KBM-7 (cell line): ENCODE measurements around the gene EFHC1.

Experiments
- DNase-seq: peaks from one replicate; pipeline ENCODE4 v3.0.0-alpha.2; 2015
- in situ Hi-C: fragments of 300-500 bp; cut with MboI; formaldehyde crosslinking; loops from 2 replicates; pipeline ENCODE4 v1.14.3; 2020; ENCODE audit warnings: low sequenced_read_pairs, low pct_unique_long_range_greater_than_20kb, mixed read lengths

EFHC1 gene

DNA sequence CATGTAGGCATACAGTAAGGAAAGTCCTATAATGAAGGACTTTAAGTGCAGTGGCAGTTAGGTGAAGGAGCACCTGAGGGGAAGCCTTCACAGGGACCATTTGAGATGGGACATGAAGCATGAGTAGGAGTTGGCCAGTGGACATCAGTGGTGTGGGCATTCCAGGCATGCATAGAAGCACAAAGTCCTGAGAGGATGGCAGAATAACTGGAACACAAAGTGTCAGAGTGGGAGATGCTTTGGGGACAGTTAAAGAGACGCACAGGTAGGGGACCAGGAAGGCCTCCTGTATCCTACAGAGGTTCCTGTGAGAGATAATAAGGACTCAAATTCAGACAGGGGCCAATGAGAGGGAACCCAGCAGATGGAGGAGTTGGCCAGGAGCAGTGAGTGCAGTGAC, 26.4 kb upstream of the EFHC1 start:
- in situ Hi-C loops, result loop anchor here (25.0 kb wide), 1 partner anchor 106 kb away; the partner anchor contains the start of gene MCM3
- DNase-seq, result no peak

DNA sequence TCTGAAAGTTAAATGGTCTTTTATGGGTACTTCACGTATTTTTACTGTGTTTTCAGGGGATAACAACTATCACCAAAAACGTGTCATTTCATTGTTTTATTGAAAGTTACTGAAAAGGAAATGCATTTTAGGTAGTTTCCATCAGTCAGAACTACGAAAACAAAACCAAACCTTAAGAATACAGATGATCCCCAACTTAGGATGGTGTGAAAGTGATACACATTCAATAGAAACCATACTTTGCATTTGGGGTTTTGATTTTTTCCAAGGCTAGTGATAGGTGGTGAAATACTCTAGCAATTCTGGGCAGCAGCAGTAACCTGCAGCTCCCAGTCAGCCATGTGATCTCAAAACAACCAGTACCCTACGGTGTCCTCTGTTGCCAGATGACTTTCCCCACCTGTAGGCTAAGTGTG, 25.9 kb upstream of the EFHC1 start:
- DNase-seq, result no peak
- in situ Hi-C loops, result loop anchor here (25.0 kb wide), 1 partner anchor 107 kb away; the partner anchor contains the start of gene MCM3

DNA sequence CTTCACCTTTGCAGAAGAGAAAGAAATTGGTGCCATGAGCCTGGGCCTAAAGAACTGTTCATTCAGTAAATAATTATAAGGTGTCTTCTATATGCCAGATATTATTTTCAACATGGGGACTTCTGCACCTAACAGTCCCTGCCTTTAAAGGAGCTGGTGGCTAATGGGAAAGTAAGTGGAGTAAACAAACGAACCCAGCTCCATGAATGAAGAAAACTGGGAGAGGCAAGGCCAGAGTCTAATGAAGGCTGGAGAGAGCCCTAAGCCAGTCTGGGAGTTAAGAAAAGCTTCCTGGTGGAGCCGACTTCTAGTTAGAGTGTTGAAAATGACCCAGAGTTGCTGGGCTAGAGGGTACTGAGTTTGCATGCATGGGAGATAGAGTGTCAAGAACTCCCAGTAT, 24.2 kb upstream of the EFHC1 start:
- in situ Hi-C loops, result loop anchor here (25.0 kb wide), 1 partner anchor 109 kb away; the partner anchor contains the start of gene MCM3
- DNase-seq, result no peak

DNA sequence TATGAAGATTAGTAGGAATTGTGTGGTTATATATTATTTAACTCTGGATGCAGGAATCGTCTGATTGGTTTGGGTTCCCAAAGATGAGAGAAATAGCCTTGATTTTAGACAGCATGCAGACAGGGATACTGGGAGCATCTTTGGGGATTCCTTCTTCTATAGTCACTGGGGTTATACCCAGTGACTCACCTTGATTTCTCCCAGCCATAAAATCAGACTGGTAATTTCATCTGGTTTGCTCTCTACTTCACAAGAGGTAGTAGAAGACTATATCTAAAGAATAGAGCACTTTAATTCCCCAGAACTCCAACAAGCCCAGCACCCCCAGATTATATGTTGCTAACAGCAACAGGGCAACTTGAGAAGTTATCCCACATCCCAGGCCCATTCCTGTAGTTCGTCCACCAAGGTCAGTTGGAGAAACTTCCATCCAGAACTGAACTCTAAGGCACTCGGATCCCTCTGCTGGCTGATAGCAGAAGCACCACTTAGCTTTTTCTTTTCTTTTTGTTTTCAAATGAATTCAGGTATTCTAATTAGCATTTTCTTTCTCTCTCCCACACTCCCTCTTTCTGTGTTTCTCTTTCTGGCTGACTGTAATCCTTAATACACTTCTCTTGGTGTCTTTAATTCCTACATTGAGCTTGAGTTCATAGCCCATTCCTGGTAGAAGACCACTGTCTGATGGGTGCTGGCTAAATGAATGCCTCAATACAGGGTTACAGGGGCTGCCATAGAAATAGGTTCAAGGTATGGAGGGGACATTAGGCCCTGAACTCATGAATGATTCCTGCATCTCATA, 20.4 kb upstream of the EFHC1 start:
- in situ Hi-C loops, result loop anchor here (25.0 kb wide), 1 partner anchor 112 kb away; the partner anchor contains the start of gene MCM3
- DNase-seq, result peak; percentile 55

DNA sequence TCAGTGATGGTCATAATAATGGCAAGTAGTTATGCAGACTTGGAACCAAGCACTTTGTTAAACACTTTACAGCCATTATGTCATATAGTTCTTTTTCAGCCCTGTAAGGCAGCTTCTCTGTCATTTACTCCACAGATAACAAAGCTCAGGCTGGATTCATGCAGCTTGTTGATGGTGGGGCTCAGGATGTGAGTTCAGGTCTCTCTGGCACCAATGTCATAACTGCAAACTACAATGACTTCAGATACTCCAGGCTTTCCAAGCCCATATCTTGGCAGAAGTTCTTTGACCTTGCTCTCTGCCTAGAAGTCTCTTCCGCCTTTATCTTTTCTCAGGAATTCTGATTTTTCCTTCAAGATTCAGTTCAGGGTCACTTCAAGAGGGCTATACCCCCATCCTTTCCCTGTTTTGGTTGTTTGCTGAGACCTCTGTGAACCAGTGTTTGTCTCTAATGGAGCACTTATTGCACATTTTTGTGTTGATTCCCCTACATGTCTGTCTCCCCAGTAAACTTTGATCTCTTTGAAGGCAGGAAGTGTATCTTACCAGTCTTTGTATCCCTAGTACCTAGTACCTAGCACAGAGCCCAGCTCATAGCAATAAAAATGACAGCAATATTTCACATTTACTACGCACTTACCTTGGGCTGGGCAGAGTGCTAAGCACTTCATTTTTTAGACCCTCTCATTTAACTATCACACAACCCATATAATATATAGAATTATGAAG, 19.7 kb upstream of the EFHC1 start:
- in situ Hi-C loops, result no loop called here
- DNase-seq, result no peak

DNA sequence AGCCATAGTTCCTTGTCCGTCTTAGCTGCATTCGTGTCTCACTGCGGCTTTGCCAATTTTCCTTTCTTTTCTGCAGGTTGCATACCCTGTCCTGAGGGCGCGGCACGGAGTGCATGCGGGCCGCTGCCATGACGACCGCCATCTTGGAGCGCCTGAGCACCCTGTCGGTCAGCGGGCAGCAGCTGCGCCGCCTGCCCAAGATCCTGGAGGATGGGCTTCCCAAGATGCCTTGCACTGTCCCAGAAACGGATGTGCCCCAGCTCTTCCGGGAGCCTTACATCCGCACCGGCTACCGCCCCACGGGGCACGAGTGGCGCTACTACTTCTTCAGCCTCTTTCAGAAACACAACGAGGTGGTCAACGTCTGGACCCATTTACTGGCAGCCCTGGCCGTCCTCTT, 17.1 kb upstream of the EFHC1 start:
- DNase-seq, result no peak
- in situ Hi-C loops, result no loop called here

DNA sequence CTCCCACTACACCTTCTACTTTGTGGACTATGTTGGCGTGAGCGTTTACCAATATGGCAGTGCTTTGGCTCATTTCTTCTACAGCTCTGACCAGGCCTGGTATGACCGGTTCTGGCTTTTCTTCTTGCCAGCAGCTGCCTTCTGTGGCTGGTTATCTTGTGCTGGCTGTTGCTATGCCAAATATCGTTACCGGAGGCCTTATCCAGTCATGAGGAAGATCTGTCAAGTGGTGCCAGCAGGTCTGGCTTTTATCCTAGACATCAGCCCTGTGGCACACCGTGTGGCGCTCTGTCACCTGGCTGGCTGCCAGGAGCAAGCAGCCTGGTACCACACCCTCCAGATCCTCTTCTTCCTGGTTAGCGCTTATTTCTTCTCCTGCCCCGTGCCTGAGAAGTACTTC, 16.5 kb upstream of the EFHC1 start:
- in situ Hi-C loops, result no loop called here

DNA sequence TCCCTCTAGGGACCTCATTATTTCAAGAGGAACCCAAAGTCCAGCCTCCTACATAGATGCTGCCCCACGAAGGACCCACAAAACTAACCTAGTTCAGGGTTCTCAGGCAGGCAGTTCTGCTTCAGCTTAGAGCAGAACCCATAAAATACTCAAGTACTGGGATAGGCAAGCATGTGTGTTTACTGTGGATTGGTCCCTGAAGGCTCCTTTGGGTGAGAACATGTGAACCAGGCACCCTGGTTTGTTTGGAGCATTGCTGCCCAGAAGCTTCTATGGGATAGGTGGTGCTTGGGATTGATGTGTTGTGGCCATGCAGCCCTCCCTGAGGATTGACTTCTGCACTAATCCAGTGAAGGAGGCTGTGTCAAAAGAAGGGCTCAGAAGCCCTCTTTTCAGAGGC, 14.9 kb upstream of the EFHC1 start:
- in situ Hi-C loops, result no loop called here
- no peak for DNase-seq

More for the DNA sequence above, 16.5 kb upstream of the EFHC1 start:
- DNase-seq, result no peak

DNA sequence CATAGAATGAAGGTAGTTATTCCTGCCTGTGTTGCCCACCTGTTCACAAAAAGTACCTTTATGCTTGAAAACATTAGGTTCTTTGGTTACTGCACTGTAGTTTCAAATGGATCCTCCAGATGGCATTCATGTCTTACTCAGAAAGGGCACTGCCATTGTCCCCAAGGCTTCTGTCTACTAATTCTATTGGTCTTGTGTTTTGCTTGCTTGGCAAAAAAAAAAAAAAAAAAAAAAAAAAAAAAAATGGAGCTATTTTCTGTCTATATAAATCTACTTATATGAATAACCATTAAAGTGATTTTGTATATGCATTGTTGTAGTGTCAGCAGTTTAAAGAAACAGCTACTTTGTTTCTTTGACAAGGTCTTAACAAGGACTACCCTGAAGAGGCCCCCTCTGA, 12.7 kb upstream of the EFHC1 start:
- peak; percentile 54 for DNase-seq
- in situ Hi-C loops, result no loop called here

DNA sequence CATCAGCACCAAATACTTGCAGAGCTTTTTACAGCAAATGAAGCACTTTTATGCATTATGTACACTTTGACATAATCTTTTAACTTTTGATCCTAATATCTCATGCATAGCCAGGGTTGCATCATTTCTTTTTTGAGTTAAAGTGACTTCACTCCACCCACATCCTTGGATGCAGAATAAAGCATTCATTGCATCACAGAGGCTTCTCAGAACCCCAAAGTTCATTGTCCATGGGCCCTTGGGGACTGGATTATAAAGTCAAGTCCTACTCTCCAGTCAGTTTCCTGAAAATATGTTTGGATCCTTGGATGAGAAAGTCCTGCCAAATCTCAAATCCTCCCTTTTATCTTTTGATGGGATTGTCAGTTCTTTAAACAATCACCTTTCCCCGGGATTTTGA, 10.6 kb upstream of the EFHC1 start:
- DNase-seq, result no peak
- in situ Hi-C loops, result no loop called here

DNA sequence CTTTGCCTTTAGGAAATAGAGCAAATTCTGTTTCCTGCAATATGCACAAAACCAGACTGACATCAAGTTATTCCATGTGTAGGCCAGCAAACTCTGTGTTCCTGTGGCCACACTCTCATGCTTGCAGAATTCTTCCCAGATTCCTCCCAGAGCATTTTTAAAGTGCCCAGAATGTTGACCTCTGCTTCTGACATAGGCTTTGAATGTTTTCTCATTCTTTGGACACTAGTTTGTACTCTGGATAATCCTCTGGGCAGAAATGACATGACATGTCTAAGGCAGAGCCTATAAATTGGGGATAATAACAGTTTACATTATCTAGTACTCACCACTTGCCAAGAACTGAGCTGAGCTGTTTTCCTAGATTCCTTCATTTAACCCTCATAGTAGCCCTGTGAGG, 9.2 kb upstream of the EFHC1 start:
- no peak for DNase-seq
- in situ Hi-C loops, result loop anchor here (10.0 kb wide), 1 partner anchor 254 kb away; no protein-coding TSS in a partner anchor

DNA sequence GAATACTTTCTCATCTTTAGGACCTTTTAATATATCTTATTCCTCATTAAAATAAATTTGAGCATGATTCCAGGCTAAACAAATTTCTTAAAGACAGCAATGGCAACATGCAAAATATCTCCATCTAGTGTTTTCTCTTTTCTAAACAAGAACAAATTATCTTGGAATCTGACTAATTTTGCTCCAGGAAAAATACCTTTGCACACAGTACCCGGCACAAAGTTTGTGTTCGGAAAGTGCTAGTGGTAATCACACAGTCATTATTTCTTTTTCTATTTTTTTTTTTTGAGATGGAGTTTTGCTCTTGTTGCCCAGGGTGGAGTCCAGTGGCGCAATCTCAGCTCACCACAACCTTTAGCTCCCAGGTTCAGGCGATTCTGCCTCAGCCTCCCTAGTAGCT, 8.2 kb upstream of the EFHC1 start:
- no peak for DNase-seq
- in situ Hi-C loops, result loop anchor here (10.0 kb wide), 1 partner anchor 253 kb away; no protein-coding TSS in a partner anchor

DNA sequence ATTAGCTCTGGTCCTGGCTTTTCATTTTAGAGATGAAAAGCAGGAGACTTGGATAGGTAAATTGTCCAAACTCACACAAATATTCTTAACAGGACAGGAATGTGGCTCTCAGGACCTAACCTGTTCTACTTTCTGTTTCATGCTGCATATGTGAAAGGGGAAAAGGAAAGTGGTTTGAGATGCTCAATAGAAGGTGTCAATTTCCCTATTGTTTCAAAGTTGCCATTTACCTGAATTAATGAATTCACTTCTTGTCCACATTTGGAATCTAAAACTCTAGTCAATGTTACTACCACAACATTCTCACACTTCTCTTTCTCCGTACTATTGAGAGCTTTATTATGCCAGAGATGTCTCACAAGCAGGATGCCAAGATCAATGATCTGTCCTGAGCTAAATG, 4.8 kb upstream of the EFHC1 start:
- no peak for DNase-seq

DNA sequence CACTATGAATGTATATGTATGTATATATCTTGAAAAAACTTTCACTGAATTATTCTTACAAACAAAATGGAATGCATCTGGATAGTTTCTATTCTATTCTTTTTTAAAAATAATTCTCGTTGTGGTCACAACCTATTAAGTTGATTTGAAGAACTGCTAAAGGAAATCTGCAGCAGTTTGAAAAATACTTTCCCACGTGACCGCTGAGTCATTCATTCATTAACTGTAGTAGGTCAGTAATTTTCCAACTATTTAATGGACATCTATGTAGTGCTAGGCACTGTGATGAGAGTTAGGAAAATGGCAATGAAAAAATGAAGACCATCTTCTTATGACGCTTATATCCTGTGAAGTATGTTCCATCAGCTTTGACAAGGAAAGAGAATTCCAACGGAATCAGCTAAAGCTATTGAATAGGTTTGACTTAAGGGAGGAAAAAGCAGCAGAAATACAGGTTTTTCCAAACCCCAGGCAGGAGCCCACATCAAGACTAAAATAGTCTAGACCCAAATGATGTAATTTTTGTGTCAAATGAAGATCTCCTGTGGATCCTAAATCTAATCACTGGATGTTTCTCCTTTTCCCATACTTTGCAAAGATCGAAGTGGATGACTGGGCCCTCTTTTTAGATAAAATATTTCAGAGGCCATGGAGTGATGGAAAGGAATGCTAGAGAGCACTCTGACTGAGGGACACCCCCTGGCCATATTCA, 4.1 kb upstream of the EFHC1 start:
- in situ Hi-C loops, result loop anchor here (10.0 kb wide), 1 partner anchor 249 kb away; no protein-coding TSS in a partner anchor

More for the DNA sequence above, 4.8 kb upstream of the EFHC1 start:
- in situ Hi-C loops, result loop anchor here (10.0 kb wide), 1 partner anchor 249 kb away; no protein-coding TSS in a partner anchor

DNA sequence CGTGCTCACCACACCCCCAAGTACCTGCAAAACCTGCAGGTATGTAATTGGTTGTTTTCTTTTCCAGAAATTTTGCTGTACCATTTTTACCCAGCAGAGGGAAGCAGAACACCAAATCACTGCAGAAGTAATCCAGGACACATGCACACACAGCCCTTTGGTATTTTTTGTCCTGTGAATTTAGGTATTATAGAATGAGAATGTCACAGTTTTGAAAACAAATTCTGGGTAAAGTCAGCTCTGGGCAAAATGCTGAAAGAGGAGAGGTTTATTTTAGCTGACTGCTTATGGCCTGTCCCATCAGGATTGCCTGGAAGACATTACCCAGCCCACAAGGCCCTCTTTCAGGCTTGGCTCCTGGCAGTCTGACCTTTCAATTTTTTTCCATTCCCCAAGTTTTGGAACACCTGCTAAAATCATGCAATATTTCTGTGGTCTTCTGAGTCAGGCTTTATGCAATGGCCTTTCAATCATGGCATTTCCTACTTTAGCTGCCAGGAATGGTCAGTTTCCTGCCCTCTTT, 3.5 kb upstream of the EFHC1 start:
- in situ Hi-C loops, result loop anchor here (10.0 kb wide), 1 partner anchor 248 kb away; no protein-coding TSS in a partner anchor
- peak; percentile 85 for DNase-seq

More for the DNA sequence above, 4.1 kb upstream of the EFHC1 start:
- DNase-seq, result no peak

DNA sequence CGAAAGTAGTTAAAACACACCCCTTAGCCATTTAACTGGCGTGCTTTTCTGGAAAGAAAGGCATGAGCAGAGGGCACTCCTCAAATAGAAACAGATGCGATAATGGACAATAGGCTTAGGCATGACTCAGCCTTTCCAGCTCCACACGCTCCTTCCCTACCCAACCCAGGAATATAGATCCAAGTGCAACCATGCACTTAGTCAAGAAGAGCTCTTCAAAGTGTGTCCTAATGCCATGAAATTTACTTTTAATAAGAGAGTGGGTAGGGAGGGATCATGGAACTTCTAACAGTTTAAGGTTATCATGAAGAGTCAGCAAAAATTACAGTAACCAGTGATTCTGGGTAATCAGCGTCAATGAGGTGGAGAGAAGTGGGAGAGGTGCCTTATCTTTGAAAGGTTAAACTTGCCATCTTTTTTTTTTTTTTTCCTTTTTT, 2.4 kb upstream of the EFHC1 start:
- no peak for DNase-seq
- in situ Hi-C loops, result loop anchor here (10.0 kb wide), 1 partner anchor 247 kb away; no protein-coding TSS in a partner anchor

DNA sequence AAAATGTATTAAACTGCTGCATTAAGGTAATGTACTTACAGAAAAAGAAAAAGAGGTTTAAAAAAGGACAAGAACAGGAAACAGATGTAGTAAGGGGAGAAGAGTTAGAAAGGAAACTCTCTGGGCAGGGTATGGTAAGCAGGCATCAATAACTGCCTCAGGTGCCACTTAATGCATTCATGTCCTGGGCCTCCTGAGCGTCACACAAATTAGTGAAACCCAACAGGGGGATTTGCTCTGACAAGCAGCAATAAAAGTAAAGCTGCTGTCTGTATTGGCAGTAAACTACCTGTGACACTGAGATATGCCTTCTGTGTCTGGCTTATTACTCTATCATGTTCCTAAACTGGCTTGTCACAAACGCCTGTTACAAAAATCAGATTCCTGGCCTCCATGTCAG, 1.5 kb upstream of the EFHC1 start:
- DNase-seq, result peak; percentile 24
- in situ Hi-C loops, result loop anchor here (10.0 kb wide), 1 partner anchor 246 kb away; no protein-coding TSS in a partner anchor

DNA sequence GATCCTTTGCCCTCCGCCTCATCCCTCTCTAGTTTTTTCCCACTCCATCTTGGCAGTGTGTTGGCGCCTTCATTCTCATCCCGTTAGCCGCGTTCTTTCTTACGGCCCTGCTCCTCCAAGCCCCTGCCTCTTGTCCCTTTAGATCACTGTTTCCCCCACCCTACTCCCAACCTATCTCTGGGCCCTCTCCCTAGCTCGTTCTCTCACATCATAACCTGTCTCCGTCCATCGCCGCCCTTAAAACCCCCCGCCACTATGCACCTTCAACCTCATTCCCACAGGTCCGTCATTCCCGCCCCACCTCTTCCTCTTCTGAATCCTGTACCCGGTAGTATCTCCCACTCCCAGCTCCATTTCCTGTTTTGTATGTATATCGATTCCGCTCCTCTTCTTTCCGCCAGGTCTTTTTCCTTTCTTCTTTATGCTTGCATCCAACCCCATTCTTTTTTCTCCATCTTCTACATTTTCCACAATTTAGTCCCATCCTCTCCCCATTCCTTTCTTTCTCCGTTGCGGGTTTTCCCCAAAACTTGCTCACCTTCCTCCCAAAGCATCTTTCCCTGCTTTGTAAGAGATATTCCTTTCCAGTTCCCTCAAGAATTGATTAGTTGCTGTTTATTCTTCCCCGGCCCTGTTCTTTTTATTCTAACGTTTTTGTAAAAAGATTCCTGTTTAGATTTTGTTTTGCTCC, 671 bp downstream of the EFHC1 start:
- no peak for DNase-seq
- in situ Hi-C loops, result no loop called here
